ENCODE results near the gene MED27.

The MED27 gene

GRCh38 chr9:131969469-131969989 is 110.1 kb downstream of the MED27 start:
- DNase-seq (ENCODE audit: low read depth, low spot score), result no peak

DNA sequence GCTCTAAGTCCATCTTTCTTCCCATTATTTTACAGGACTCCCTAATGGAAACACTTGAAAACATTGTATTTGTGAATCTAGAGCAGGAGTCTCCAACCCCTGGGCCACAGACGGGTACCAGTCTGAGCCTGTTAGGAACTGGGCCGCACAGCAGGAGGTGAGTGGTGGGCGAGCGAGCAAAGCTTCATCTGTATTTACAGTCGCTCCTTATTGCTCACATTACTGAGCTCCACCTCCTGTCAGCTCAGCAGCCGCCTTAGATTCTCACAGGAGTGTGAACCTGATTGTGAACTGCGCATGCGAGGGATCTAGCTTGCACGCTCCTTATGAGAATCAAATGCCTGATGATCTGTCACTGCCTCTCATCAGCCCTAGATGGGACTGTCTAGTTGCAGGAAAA is 111.0 kb downstream of the MED27 start:
- no peak for DNase-seq (ENCODE audit: low read depth, low spot score)

DNA sequence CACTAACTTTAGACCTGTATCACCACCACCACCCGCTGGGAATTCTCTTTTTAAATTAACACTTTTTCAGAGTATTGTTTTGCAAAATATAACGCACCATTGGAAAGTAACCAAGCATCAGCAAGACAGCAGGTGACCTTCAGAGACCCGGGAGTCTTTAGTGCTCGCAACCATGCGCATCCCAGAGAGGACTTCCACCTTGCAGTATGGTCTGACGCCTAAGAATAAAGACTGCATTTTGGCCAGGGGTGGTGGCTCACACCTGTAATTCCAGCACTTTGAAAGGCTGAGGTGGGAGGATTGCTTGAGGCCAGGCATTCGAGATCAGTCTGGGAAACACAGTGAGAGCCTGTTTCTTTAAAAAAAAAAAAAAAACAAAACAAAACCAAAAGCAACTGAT is 113.8 kb downstream of the MED27 start:
- DNase-seq (ENCODE audit: low read depth, low spot score), result peak; percentile 33

DNA sequence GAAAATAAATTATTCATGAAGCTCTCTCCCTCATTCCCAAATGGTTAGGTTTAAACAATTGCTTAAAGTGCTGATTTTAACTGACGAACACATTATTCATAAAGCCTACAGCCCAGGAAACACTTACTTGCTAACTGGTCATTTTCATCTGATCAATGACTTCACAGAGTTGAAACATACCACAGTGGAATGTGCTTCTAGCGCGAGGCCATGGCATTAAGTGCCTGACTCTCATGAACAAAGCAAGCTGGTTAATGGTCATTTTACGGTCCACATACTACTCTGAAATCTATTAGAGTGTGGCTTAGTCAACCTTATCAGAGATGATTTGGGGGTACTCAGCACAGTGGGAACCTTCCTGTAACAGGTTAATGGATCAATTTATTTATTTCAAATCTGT is 114.6 kb downstream of the MED27 start:
- no peak for DNase-seq (ENCODE audit: low read depth, low spot score)

DNA sequence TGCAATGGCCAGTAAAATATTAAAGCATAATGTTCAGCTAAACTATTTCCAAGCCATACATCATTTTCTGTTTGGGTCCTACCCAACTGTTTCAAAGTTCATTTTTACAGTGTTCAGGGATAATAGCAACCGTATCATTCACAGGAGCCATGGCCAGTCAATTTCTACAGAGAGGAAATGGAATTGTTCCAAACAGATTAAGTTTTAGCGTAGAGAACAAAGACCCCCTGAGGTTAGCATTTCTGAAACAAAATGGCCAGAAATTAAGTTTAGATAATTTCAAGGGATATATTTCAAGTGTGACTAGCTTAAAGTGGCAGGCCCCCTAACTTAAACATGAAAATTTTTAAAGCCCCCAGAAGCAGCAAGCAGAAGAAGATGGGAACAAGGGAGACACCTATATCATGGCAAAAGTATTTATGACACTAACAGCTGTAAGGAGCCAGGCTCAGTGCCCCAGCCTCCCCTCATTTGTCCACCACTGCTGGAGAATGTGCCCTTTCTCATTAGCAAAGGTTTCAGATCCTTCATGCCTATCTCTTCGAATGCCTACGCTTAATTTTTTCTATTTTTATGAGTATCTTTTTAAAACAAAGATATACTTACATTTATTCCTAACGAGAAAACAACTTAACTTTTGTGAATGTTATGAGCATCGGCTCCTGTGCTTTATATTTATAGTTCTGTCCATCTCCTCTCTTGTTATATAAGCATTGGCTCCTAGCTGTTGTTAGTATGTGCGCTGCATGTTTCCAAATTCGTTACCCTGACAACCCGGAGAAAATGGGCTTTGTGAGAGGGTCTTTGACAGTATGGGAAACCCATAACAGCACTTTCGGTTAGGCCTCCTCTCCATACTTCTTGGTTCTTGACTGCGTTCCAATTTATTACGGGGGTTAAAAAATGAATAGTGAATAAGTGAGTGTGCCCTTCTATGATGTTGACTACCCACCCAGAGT is 116.3 kb downstream of the MED27 start:
- no peak for DNase-seq (ENCODE audit: low read depth, low spot score)

GRCh38 chr9:131961496-131961880 is 118.2 kb downstream of the MED27 start:
- DNase-seq (ENCODE audit: low read depth, low spot score), result no peak

- DNase-seq (ENCODE audit: low read depth, low spot score), result no peak
These were observed 118.7 kb downstream of the MED27 start for GRCh38 chr9:131960851-131961495.

GRCh38 chr9:131960311-131960710 is 119.4 kb downstream of the MED27 start:
- no peak for DNase-seq (ENCODE audit: low read depth, low spot score)

DNA sequence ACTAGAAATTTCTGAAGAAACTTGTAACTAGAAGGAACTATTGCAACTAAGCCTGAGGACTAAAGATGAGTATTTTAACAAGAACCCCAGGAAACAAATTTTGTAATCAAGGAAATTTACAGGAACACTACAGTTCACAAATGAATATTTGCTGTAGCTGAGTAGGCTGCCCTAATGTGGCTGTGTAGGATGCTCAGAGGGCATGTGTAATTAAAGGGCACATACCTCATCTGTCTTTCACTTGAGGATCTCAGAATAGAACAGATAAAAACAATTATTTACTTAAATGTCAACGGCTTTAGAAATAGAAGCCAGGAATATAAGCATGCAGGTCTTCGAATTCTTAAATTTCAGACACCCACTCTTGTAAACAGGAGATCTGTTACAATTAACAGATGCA is 119.8 kb downstream of the MED27 start:
- DNase-seq (ENCODE audit: low read depth, low spot score), result no peak

DNA sequence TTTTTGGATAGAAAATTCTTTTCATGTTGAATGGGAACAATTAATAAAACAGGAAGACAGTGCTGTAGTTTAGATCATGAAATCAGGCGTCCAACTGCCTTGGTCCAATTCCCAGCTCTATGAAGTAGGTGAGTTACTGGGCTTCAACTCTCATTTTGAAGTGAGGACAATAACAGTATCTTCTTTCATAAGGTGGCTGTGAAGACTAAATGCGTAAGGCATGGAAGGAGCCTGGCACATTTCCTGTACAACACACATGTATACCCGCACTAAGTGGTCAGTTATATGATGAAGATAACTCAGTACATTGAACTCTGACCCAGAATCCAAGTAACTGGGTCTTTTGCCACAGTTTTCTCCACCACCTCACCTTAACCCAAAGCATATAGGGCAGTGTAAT is 120.6 kb downstream of the MED27 start:
- DNase-seq (ENCODE audit: low read depth, low spot score), result no peak

DNA sequence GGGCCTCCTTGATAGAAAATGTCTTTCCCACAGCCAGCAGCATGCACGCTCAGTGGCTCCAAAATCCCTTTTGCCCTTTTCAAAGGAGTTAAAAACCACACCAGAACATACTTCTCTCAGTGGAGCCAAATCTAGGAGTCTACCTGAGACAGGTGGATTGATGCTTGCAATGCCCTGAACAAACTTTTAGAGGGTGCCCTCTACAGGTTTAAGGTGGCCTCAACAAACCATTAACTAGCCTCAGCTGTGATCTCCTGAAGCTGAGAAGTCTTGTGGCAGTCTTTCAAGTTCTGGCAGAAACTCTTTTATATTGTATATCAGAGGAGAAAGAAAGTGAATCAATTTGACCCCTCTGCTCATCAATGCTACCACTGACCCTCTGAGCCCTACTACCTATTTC is 125.4 kb downstream of the MED27 start:
- DNase-seq (ENCODE audit: low read depth, low spot score), result no peak

- no peak for DNase-seq (ENCODE audit: low read depth, low spot score)
These were observed 127.8 kb downstream of the MED27 start for GRCh38 chr9:131951905-131952304.

GRCh38 chr9:131951155-131951554 is 128.5 kb downstream of the MED27 start:
- no peak for DNase-seq (ENCODE audit: low read depth, low spot score)

DNA sequence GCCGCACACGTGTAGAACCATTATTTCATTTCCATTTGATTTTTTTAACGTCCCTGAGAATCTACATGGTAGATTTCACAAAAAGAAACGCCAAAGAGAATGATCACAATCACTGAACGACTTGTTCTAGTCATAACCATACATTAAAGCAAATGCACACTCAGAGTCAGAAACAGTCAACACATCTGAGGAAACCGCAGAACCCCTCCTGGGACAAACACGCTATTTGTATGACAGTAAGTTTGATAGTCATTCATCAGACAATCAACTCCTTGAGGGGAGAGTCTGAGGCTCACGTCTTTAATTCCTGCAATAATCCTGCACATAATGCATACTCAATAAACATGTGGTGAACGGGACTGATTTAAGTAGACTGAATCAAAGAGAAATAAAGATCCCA is 129.2 kb downstream of the MED27 start:
- DNase-seq (ENCODE audit: low read depth, low spot score), result no peak

DNA sequence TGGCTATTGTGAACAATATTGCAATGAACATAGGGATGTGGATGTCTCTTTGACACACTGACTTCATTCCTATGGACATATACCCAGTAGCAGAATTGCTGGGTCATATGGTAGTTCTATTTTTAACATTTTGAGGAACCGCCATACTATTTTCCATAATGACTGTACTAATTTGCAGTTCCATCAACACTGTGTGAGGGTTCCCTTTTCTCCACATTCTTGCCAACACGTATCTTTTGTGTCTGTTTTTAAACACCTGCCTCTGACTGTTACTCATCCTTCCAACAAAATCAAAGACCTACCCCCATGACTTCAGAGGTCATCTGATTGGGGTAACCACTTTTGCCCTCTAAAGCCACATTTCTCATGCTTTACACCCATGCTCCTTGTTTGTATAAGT is 133.5 kb downstream of the MED27 start:
- DNase-seq (ENCODE audit: low read depth, low spot score), result no peak

GRCh38 chr9:131943351-131943841 is 136.3 kb downstream of the MED27 start:
- no peak for DNase-seq (ENCODE audit: low read depth, low spot score)

DNA sequence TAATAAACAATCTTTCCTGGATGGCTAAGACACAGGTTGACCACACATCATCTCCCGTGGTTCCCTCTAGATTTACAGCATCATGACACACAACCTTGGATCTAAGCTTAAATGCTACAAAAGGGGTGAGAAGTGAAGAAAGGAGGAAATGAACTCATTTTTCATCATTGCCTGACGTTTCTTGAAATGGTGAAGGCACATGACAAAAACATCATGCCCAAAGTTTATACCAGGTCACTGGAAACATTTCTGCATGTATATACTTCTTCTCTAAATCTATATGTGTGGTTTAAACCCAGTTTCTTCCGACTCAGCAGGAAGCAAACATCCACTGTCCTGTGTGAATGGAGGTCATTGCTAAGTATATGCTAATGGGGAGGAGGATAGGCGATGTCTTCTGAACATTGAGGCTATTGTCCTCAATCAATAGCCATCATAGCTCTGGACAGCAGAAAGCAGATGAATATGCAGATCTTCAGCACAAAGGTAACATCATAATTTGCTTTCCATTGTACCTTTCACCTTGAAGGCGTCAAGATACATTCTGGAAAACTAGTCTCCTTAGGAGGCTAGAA is 137.4 kb downstream of the MED27 start:
- no peak for DNase-seq (ENCODE audit: low read depth, low spot score)

- DNase-seq (ENCODE audit: low read depth, low spot score), result no peak
These were observed 142.2 kb downstream of the MED27 start for GRCh38 chr9:131937451-131937850.

GRCh38 chr9:131936929-131937328 is 142.7 kb downstream of the MED27 start:
- DNase-seq (ENCODE audit: low read depth, low spot score), result no peak

- no peak for DNase-seq (ENCODE audit: low read depth, low spot score)
These were observed 145.0 kb downstream of the MED27 start for GRCh38 chr9:131934673-131935072.

- no peak for DNase-seq (ENCODE audit: low read depth, low spot score)
These were observed 152.6 kb downstream of the MED27 start for GRCh38 chr9:131927091-131927490.

GRCh38 chr9:131926360-131926922 is 153.2 kb downstream of the MED27 start:
- DNase-seq (ENCODE audit: low read depth, low spot score), result no peak

All from iPS DF 19.7 (cell line).